MM.1S (cell line): Measurements from ENCODE around the gene FOXN3.

Experiments
- DNase-seq: peaks from one replicate; pipeline ENCODE4 v3.0.0-alpha.2; 2015
- H2AFZ ChIP-seq: fragments of 300-600 bp; sonication (generic); 2 replicates; pipeline ENCODE4 v1.6.0; 2016; ENCODE audit warnings: antibody characterized with exemption, low read length
- H3F3A ChIP-seq: fragments of 300-600 bp; sonication (generic); 2 replicates; pipeline ENCODE4 v1.6.1; 2016; ENCODE audit warnings: mild to moderate bottlenecking, antibody characterized with exemption, low read length, moderate library complexity, mixed read lengths; ENCODE audit not compliant: insufficient read depth
- H3K27ac ChIP-seq: fragments of 300-600 bp; sonication (generic); 2 replicates; pipeline ENCODE4 v1.5.1; 2016; ENCODE audit warnings: mild to moderate bottlenecking, low read length
- H3K27me3 ChIP-seq: fragments of 300-600 bp; sonication (generic); replicated peaks from 2 replicates; pipeline ENCODE4 v1.6.0; 2016; ENCODE audit warnings: low read length; ENCODE audit not compliant: insufficient read depth
- H3K36me3 ChIP-seq: fragments of 300-600 bp; sonication (generic); replicated peaks from 2 replicates; pipeline ENCODE4 v1.6.1; 2016; ENCODE audit warnings: mild to moderate bottlenecking, low read length, mixed read lengths; ENCODE audit not compliant: insufficient read depth
- H3K4me1 ChIP-seq: fragments of 300-600 bp; sonication (generic); 2 replicates; pipeline ENCODE4 v1.6.1; 2016; ENCODE audit warnings: low read length, mixed read lengths
- H3K4me2 ChIP-seq: fragments of 300-600 bp; sonication (generic); 2 replicates; pipeline ENCODE4 v1.6.0; 2016; ENCODE audit warnings: low read depth, low read length
- H3K4me3 ChIP-seq: fragments of 300-600 bp; sonication (generic); 2 replicates; pipeline ENCODE4 v1.5.1; 2016; ENCODE audit warnings: low read length, mixed read lengths
- H3K79me2 ChIP-seq: fragments of 300-600 bp; sonication (generic); 2 replicates; pipeline ENCODE4 v1.6.1; 2016; ENCODE audit warnings: mixed run types, low read length, mixed read lengths
- H3K9ac ChIP-seq: fragments of 300-600 bp; sonication (generic); 2 replicates; pipeline ENCODE4 v1.6.1; 2016; ENCODE audit warnings: low read length, mixed read lengths
- H3K9me2 ChIP-seq: fragments of 300-600 bp; sonication (generic); replicated peaks from 2 replicates; pipeline ENCODE4 v1.6.1; 2016; ENCODE audit warnings: mild to moderate bottlenecking, low read length, mixed read lengths; ENCODE audit not compliant: insufficient read depth
- H3K9me3 ChIP-seq: fragments of 300-600 bp; sonication (generic); replicated peaks from 2 replicates; pipeline ENCODE4 v1.6.1; 2016; ENCODE audit warnings: mild to moderate bottlenecking, low read length, mixed read lengths; ENCODE audit not compliant: insufficient read depth
- H4K20me1 ChIP-seq: fragments of 300-600 bp; sonication (generic); 2 replicates; pipeline ENCODE4 v1.6.1; 2016; ENCODE audit warnings: mild to moderate bottlenecking, low read length, moderate library complexity, mixed read lengths; ENCODE audit not compliant: insufficient read depth
- CTCF ChIP-seq: fragments of 300-600 bp; sonication (generic); IDR thresholded peaks from 2 replicates; pipeline ENCODE4 v1.5.1; 2016; ENCODE audit warnings: antibody characterized with exemption, low read length, mixed read lengths
- EZH2 ChIP-seq: fragments of 300-600 bp; sonication (generic); optimal IDR thresholded peaks from 2 replicates; pipeline ENCODE3; 2017; ENCODE audit warnings: low read depth, mild to moderate bottlenecking, antibody characterized with exemption, low read length, mixed read lengths
- EZH2phosphoT487 ChIP-seq: fragments of 300-600 bp; sonication (generic); IDR thresholded peaks from 2 replicates; pipeline ENCODE4 v1.6.1; 2018; ENCODE audit warnings: antibody characterized with exemption, low read length

The FOXN3 gene

GRCh38 chr14:89108608-89109007 lies 308.4 kb downstream of the FOXN3 start:
- no peaks in the 10 kb centered on the region for H4K20me1 ChIP-seq
- H3F3A ChIP-seq, result no peaks in the 10 kb centered on the region
- H3K9ac ChIP-seq, result no peak overlapping the region
- H3K79me2 ChIP-seq, result no peaks in the 10 kb centered on the region
- no peaks in the 10 kb centered on the region for H3K4me1 ChIP-seq
- no peak overlapping the region for H3K4me3 ChIP-seq
- H2AFZ ChIP-seq, result no peak overlapping the region
- DNase-seq, result no peak
- no peaks in the 10 kb centered on the region for H3K9me2 ChIP-seq
- TF ChIP-seq EZH2, result no peak
- TF ChIP-seq CTCF, result no peak
- no peak for TF ChIP-seq EZH2phosphoT487
- no peak overlapping the region for H3K27ac ChIP-seq
- no peaks in the 10 kb centered on the region for H3K9me3 ChIP-seq
- H3K36me3 ChIP-seq, result no peaks in the 10 kb centered on the region
- H3K4me2 ChIP-seq, result no peak overlapping the region
- H3K27me3 ChIP-seq, result no peaks in the 10 kb centered on the region

GRCh38 chr14:89107626-89108025 lies 309.4 kb downstream of the FOXN3 start:
- Histone ChIP-seq H3K9ac (no peak overlapping the region), H3K4me3 (no peak overlapping the region)
- TF ChIP-seq CTCF (no peak), EZH2 (no peak), EZH2phosphoT487 (no peak)

More at GRCh38 chr14:89107626-89108025, 309.4 kb downstream of the FOXN3 start:
- no peak for DNase-seq
- no peaks in the 10 kb centered on the region for H3K9me3 ChIP-seq
- H3K27ac ChIP-seq, result no peak overlapping the region
- H3K36me3 ChIP-seq, result no peaks in the 10 kb centered on the region
- no peaks in the 10 kb centered on the region for H3K27me3 ChIP-seq
- no peaks in the 10 kb centered on the region for H3K79me2 ChIP-seq
- no peak overlapping the region for H2AFZ ChIP-seq
- H3K4me1 ChIP-seq, result no peaks in the 10 kb centered on the region
- no peaks in the 10 kb centered on the region for H3F3A ChIP-seq
- no peaks in the 10 kb centered on the region for H4K20me1 ChIP-seq
- no peak overlapping the region for H3K4me2 ChIP-seq
- no peaks in the 10 kb centered on the region for H3K9me2 ChIP-seq
